LNCAP (cell line): ENCODE results near the gene C16orf92.

Source experiments
- TF ChIP-seq, protein P1 (sequence below): fragments of 450-650 bp; IDR thresholded peaks from 2 replicates; pipeline ENCODE4 v1.5.1; 2017; ENCODE audit warnings: mild to moderate bottlenecking

C16orf92 gene

DNA sequence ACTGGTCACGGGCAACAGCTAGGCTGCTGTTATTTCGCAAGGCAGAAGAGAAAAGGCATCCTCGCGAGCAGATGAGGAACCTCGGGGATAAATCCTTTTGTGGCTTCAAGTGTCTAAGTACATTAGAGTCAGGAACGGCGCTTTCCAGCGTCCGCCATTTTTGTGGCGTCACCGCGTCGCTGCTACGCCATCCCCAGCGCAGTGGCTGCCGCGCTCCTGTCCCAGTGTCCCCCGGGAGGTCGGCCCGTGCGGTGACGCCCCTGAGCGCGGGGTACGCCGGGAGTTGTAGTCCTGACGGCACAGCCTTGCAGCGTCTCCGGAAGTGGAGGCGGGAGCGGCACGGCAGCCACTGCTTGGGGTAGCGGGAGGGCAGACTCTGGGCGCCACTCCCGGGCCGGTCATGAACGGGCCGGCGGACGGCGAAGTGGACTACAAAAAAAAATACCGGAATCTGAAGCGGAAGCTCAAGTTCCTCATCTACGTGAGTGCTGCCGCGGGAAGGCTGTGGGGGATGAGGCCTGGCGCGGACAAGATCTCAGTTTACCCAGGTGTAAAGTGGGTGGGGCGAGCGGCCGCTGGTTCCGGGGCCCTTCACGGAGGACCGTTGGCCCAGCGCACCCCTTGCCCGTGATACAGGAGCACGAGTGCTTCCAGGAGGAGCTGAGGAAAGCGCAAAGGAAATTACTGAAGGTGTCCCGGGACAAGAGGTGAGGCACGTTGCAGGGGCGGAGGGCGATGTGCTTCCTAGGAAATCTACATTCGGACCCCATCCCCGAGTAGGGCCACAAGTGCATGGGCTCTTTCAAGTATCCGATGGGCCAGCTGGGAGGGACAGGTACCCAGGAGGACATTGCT lies 26.9 kb upstream of the C16orf92 start, which contains the start of gene INO80E:
TSS of gene INO80E (plus strand) at position 331 of the 855 bp plus-strand sequence. CDS start at position 401, 70 bp downstream.
- TF ChIP-seq, protein P1, sequence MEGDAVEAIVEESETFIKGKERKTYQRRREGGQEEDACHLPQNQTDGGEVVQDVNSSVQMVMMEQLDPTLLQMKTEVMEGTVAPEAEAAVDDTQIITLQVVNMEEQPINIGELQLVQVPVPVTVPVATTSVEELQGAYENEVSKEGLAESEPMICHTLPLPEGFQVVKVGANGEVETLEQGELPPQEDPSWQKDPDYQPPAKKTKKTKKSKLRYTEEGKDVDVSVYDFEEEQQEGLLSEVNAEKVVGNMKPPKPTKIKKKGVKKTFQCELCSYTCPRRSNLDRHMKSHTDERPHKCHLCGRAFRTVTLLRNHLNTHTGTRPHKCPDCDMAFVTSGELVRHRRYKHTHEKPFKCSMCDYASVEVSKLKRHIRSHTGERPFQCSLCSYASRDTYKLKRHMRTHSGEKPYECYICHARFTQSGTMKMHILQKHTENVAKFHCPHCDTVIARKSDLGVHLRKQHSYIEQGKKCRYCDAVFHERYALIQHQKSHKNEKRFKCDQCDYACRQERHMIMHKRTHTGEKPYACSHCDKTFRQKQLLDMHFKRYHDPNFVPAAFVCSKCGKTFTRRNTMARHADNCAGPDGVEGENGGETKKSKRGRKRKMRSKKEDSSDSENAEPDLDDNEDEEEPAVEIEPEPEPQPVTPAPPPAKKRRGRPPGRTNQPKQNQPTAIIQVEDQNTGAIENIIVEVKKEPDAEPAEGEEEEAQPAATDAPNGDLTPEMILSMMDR: no peak

DNA sequence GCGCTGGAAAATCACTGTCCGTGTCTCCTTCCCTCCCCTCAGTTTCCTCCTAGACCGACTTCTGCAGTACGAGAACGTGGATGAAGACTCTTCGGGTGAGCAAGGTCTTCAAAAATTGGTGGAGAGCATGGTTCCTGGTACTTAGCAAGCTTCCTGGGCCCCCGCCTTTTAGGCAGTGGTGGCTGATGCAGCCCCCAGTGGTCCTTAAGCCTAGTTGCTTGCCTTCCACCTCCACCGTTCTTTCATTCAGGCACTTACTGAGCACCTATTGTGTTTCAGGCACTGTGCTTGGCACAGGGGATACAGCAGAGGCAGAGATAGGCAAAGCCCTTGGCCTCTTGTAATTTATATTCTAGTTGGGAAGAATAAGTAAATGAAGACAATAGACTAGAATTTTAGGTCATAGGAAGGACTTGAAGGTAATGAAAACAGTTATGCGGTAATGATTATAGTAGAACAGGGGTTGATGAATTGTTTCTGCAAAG lies 26.2 kb upstream of the C16orf92 start:
- TF ChIP-seq, protein P1: no peak

DNA sequence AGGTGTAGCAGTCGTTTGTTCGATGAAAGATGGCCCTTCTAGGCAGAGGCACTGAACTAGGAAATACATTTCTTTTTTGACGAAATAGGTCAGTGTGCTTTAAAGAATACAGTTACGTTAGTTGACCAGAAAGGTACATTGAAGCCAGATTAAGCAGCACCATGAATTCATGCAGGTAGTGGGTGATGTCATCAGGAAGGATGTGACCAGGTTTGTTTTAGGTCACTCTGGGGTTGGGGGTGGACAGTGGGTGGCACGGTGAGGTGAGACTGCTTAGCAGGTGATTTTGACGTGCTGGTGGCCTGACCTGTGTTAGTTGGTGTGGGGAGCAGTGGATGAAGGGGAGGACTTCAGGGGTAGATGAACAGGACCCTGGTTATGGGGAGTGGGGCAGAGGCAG lies 23.4 kb upstream of the C16orf92 start:
- TF ChIP-seq, protein P1: no peak

DNA sequence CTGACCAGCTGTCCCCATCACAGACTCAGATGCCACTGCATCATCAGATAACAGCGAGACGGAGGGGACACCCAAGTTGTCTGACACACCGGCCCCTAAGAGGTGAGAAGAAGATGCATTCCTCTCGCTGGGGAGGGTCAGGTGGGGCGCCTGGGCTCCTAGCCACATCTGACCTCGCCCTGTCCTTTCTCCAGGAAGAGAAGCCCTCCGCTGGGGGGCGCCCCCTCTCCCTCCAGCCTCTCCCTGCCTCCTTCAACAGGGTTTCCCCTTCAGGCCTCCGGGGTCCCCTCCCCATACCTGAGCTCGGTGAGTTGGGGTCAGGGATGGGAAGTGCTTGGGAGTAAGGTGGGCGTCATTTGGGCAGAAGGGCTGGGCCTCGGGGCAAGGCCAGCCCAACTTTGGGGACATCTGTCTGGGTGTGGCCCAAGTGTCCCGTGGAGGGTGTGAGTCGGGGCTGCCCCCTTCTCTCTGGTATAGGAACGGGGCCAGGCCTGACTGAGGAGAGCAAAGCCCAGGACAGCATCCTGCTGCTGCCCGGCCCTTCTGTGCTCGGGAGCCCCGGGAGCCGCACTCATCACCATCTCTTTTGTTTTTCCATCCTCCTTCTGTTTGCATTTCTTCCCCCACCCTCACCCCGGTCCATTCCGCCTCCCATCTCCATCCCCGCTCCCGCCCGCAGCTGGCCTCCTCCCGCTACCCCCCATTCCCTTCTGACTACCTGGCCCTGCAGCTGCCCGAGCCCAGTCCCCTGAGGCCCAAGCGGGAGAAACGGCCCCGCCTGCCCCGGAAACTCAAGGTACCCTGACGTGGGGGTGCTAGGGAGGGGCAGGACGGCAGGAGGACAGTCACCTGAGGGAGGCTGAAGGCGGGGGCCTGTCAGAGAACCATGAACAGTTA lies 22.0 kb upstream of the C16orf92 start:
- TF ChIP-seq, protein P1: no peak

DNA sequence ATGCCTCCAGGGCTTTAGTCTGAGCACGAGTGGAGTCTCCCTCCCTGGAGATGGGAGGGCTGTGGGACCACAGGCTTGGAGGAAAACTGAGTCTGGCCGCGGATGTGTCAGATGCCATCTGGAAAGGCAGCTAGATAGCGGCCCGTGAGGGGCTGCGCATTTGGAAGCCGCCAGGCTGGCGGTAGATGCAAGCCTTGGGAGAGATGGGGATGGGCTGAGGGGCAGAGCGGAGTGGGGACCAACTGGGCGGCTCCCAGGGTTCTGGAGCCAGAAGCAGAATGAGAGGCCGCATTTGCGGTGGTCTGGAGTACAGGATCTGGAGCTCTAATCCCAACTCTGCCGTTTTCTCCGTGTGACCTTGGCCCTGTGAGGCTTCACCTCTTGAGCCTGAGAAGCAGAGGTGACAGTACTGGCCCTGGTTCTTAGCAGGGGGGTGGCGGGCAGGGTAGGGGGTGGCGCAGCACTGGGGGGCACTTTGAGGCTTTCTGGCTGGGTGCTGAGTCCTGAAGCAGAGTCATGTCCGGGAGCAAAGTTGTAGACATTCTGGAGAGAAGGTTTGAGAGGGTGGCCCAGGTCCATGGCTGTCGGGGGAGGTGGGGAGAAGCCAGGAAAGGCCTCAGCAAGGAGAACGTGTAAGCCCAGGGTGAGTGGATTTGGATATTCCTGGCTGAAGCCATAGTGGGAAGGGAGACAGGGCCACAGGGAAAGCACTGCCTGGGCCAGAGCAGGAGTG lies 20.2 kb upstream of the C16orf92 start:
- TF ChIP-seq, protein P1: no peak

DNA sequence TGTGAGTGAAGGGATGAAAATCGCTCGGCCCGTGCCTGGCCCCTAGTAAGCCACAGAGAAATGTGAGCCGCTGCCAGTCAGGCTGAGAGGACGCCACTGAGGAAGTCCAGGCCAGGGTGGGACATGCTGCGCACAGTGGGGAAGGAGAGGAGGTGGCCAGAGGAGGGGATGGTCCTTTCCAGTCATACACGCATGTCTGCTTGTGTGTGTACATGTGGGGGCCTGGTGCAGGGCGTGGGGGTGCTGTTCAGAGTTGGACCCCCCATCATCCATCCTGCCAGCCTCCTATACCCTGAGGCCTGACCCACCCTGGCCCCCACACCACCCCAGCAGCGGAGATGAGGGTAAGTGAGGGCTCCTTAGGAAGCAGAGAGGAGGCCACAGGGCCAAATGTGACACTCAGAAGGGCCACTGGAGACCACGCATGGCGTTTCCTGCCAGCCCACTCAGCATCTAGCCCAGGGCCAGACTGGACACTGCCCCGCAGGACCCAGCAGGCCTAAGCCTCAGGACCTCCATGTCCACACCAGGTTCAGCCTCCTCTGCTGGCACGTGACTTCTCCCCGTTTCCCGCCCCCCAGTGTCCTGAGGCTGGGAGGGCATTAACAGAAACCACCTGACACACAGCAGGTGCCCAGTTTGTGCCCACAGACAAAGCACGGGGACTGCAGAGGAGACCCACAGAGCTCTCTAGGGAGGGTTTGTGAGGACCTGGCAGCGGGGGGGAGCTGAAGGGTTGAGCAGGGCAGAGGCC lies 19.2 kb upstream of the C16orf92 start:
- TF ChIP-seq, protein P1: no peak
